GM21390 (cell line): ENCODE measurements around the gene DNAH11.

ENCODE experiments used
- ATAC-seq: cut with Tn5 transposase; IDR thresholded peaks from one replicate; pipeline ENCODE4 v1.9.1; 2021; ENCODE audit not compliant: unreplicated experiment

The DNAH11 gene

GRCh38 chr7:21550076-21550475 lies 7.2 kb downstream of the DNAH11 start:
- ATAC-seq, result no peak

- ATAC-seq, result no peak
Measured at GRCh38 chr7:21550821-21551531, 8.1 kb downstream of the DNAH11 start.

- ATAC-seq, result no peak
Measured at GRCh38 chr7:21562385-21562784, 19.5 kb downstream of the DNAH11 start.

GRCh38 chr7:21565614-21566013 lies 22.8 kb downstream of the DNAH11 start:
- no peak for ATAC-seq

- ATAC-seq, result no peak
Measured at GRCh38 chr7:21566094-21566493, 23.3 kb downstream of the DNAH11 start.

DNA sequence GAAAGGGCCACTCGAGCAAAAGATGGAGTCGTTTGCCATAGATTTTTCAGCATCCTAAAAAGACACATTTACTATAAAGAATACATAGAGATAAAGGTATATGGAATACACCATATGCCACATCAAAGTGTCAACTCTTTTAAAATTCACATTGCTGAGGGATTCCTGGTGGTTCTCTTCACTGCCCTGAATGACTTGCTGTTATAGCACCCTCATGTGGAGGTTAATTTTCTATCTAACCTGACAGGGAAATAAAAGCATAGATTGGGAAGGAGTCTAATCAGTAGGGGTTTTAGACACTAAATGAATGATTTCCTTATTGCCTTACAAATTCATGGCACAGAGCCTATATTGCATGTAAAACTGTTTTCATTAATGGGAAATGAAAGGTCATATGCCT lies 25.9 kb downstream of the DNAH11 start:
- no peak for ATAC-seq

DNA sequence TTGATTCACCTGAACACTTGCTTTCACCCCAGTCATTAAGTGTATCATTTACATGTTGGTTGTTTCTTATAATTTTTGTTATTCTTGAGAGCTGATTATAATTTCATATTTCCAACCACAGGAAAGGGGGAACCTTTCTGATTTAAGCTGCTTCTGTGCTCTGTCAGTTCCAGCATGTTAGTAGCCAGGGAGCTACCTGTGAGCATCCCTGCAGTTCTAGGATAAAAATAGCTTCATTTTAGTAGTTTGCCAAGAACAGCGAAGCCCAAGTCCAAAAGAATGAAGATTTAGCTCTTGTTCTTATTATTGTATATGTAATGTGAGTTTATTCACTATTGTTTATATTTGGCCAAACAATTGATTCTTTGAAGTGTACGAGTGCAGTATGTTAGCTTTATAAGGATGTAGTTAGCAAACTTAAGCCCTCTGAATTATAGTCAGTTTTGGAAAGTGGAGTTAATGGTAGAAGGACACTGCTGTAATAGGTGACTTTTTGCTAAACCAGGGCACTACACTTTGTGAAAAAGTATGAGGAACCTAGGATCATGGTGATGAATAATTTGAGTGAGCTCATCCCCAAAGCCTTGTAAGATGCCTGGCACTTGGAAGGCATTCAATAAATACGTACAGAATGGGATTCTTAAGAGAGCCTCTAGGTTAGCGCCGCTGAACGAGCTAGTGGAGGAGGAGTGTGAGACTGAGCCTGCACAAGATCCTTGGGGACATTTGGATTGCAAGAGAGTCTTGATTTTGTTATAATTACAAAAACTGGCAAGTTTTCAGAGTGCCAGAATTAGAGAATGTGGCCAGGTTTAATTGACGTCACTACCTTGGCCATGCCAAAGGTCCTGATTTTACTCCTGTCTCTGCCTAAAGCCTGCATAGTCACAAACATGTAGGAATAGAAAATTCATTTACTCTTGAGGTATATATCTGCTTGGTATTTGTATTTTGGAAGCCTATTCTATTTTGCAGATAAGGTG lies 29.8 kb downstream of the DNAH11 start:
- ATAC-seq, result no peak

DNA sequence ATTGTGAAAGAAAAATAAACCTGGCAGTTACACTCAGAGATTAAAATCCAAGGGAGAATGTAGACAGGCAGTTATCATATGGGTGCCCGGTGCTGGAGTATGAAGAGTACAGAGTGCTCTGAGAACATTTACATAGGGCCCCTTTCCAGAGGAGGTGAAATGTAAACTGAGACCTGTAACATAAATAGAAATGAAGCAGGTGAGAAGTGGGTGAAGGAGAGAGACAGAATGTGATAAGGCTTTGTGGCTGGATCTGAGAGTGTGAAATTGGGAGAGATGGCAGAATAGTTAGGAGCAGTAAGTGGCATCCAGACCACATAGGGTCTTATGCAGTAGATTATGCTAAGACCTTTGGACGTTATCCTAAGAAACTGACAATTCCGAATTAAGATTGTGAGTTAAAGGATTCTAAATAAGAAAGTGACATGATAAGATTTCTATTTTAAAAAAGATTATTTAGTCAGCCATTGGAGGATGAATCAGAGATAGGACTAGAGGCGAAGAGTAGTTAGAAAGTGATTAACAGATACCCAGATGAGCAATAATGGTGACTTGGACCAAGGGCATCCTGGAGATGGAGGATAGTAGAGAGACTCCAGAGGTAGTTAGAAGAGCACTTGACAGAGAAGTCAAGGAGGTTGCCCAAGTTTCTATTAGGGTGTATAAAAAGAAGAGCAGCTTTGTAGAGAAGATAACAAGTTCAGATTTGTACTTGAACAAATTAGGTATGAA lies 36.7 kb downstream of the DNAH11 start:
- ATAC-seq, result no peak

DNA sequence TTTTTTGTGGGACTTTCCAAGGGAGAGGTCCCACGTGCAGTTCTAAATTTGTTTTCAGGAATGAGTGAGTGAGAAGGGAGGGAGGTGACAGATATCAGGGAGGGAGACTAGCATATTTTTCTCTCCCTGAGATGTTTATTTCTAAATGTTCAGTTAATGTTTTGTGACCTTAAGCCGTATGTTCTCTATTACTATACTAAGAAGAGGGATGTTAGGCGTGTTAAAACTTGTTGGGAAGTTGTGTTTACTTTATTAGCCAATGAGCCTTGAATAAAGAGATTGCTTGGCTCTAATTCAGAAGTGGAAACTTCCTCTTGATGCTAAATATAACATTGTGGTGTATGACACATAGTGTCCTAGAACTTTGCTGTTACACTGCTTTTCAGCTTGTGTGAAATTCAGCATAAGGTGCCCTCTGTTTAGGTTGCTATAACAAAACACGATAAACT lies 37.3 kb downstream of the DNAH11 start:
- ATAC-seq, result no peak

- ATAC-seq, result no peak
Measured at GRCh38 chr7:21585070-21585724, 42.4 kb downstream of the DNAH11 start.

GRCh38 chr7:21587139-21587784 lies 44.4 kb downstream of the DNAH11 start:
- no peak for ATAC-seq

DNA sequence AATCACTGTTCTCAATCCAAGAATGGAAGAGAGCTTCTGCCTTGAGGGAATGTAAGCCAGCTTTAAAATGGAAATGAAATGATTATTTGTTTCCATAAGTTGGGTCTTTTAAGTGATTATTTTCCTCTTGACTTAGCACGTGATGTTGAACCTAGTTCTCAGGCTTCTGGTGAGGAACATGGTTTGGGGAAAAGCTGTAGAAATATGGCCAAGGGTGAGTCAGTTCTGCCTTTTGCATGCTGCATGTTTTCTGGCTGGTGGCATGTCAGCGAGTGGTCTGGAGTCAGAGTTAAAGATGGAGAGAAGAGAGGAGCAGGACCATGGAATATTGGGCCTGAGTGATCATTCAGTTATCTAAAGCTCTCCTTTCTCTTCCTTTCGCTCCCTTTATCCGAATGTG lies 54.0 kb downstream of the DNAH11 start:
- no peak for ATAC-seq

DNA sequence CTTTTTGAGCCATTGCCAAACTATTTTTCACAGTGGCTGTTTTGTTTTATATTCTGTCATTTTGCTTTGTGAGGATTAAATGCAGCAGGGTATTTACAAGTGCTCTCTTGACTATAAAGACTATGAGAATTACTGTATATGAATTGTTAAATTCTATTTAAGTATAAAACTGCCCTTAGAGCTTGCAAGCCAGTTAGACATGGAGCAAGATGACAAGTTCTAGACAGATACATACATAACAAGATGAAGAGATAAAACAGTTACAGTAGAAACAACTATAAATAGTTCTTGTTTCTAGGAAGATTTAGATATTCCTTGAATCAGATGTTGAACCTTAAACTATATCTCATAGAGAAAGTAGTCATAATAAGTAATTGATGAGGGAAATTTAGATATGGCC lies 60.6 kb downstream of the DNAH11 start:
- no peak for ATAC-seq

GRCh38 chr7:21603972-21604749 lies 61.3 kb downstream of the DNAH11 start:
- ATAC-seq, result no peak

DNA sequence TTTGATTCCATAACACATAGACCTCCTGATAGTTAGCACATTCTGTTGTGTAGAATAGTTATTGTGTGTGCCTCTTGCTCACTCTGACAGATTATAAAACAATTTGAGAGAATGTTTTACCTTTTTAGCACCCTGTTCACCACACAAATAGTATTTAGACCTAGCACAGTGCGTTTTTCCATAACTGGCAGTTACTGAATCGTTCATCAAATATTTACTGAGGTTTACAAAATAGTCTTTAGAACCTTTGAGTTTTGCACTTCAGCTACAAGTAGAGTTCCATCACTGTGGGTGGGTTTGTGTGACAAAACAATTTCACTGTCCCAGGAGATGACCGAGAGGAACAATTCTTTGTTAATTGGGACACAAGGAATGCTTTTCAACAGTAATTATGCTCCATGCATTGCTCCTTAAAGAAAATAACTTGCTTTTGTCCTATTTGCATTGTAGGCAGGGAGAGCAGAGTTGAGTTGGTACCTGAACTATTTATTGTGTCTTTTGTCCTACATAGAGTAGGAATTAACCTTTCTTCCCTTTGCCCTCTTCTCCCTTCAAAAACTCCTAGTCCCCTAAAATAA lies 62.3 kb downstream of the DNAH11 start:
- ATAC-seq, result no peak

DNA sequence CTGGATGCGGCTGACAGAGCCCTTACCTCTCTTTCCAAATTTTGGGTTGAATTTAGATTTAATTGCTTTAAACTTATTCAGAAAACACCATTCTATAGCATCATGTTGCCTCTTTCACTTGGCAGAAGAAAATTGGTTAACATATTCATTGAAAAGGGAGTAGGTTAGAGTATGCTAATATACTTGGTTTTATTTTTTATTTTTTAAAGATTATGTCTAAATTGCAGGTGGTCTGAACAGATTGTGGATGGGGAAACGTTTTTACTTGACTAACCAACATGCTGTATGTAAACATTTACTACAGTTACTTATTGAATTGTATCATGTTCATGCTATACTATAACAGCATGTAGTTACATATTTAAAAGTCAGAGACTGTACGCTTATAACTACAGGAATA lies 65.6 kb downstream of the DNAH11 start:
- no peak for ATAC-seq

- ATAC-seq, result no peak
Measured at GRCh38 chr7:21611129-21611528, 68.3 kb downstream of the DNAH11 start.

GRCh38 chr7:21616091-21616490 lies 73.3 kb downstream of the DNAH11 start:
- ATAC-seq, result no peak

DNA sequence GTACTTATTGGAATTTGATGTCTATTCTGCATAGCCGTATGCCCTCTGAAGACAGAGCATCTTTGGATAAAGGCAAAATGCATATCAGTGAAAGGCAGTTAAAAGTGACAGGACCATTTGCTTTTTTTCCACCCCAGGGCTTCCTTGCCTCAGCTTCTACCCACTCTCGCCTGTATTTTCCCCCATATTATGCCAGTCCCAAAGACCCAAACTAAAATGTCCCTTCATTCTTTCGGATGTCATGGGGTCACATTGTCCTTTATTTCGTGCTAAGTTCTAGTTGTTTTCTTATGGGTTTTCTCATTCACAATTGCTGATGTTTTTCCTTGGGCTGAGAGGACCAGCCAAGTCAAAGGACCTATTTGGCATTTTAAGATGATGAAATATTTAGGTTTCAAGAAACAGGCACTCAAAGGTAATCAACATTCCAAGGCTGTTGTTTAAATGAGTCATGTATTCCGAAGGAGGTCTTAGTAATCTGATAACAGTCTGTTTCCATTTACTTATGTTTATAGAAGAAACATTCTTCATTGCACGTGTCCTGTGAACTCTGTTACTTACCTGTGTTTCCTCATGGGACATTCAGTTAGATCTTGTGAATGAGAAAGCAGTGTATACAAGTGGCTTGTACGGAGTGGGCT lies 74.1 kb downstream of the DNAH11 start:
- no peak for ATAC-seq
